Gastroesophageal sphincter (tissue), 2 donors: Measurements from ENCODE around the gene ADRM1.

Source experiments
- EP300 ChIP-seq: sonication (generic); formaldehyde crosslinking; IDR thresholded peaks from one replicate; pipeline ENCODE4 v1.6.1; 2017; ENCODE audit warnings: antibody characterized with exemption, mild to moderate bottlenecking
- POLR2A ChIP-seq, 2 donors: fragments of 450-650 bp; IDR thresholded peaks; one replicate each; pipeline ENCODE4 v1.6.1; 2017; ENCODE audit warnings: antibody characterized with exemption in 2 of 2, mild to moderate bottlenecking in 2 of 2, moderate library complexity in 1 of 2

DNA sequence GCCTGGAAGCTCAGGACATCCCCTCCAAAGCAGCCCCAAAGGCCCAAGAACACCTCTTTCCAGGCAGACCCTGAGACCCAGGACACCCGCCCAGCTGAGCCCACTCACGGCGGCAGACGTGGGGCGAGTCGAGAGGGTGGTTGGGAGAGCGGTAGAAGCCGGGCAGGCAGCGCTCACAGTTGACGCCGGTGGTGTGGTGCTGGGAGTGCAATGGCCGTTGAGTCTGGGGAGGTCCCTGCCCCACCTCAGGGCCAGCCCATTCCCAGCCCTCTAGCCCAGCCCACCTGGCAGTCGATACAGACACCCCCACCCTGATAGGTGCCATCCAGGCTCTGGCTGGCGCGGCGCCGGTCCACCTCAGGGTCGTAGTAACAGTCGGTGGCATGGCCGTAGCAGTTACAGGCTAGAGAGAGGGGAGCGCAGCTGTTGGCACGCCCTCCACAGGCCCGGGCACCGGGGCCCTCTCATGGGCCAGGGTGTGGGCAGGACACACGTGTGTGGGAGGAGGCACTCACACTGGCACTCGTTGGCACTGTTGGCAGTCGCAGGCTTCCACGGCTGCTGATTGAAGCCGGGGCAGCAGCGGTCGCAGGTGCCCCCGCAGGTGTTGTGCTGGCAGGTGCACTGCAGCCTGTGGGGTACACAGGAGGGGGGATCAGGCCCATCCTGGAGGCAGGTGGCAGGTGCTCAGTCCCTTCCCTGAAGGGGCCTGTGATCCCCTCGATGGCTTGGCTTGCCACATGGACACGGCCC is 43.8 kb downstream of the ADRM1 start:
- TF ChIP-seq EP300 (no peak), POLR2A (IDR thresholded peaks at IDR 0.05) (no peak)
